ENCODE results near the gene C19orf47.
A peak's percentile ranks its signal among the peaks of the same experiment; 100 is the strongest.

GRCh38 chr19:40348125-40348913 is at the start of gene C19orf47, which contains the start of gene PLD3:
- TF ChIP-seq POLR2A (IDR thresholded peaks at IDR 0.05; ENCODE audit: low read depth, low read length) (peak; percentile 98), CTCF (IDR thresholded peaks at IDR 0.05; ENCODE audit: extremely low read depth in 1 of 2, insufficient read depth in 1 of 2, low read depth in 1 of 2, low read length in 2 of 2) (no peak), FOS (IDR thresholded peaks at IDR 0.05; ENCODE audit: borderline replicate concordance, insufficient read depth, low read length) (no peak), MYC (IDR thresholded peaks at IDR 0.05; ENCODE audit: low read depth, low read length) (no peak), MAX (IDR thresholded peaks at IDR 0.05; ENCODE audit: insufficient read depth, insufficient read length) (peak; percentile 100), POLR2AphosphoS5 (IDR thresholded peaks at IDR 0.05; ENCODE audit: insufficient read depth, low read depth, low read length) (peak; percentile 90), EZH2 (IDR thresholded peaks at IDR 0.05; ENCODE audit: borderline replicate concordance, low read depth, low read length, severe bottlenecking) (no peak)

All from endothelial cell of umbilical vein (primary cell).